SK-N-SH (cell line): Measurements from ENCODE around the gene SAMD4A. TPM values are rescaled to one million over a fixed set of nuclear protein-coding genes. Genes with fewer than 3 reads are reported as not detected.

Experiments used
- CTCF ChIA-PET: fragments of 300-600, 350-600 bp; formaldehyde crosslinking; extraction: SDS; loops from one replicate; lab custom pipeline; 2021; lab: Yijun Ruan, JAX
- POLR2A ChIA-PET: fragments of 350-600 bp; sonication (Branson Sonifier 250); formaldehyde crosslinking; extraction: SDS; loops from one replicate; lab custom pipeline; 2020; ENCODE audit warnings: antibody characterized with exemption, inconsistent platforms; lab: Yijun Ruan, JAX
- DNase-seq: peaks from one replicate; pipeline ENCODE4 v3.0.0; 2012
- H2AFZ ChIP-seq: fragments of 200-600 bp; sonication (generic); 2 replicates; pipeline ENCODE4 v1.8.1; 2016; ENCODE audit warnings: antibody characterized with exemption, mild to moderate bottlenecking, low read depth
- H3F3A ChIP-seq: fragments of 200-600 bp; sonication (generic); replicated peaks from 2 replicates; pipeline ENCODE3; 2016; ENCODE audit warnings: antibody characterized with exemption, mild to moderate bottlenecking; ENCODE audit not compliant: insufficient read depth
- H3K27ac ChIP-seq, 2 experiments: fragments of 200-500 bp in 1 of 2; fragments of 200-600 bp in 1 of 2; sonication (Bioruptor generic) in 1 of 2; sonication (generic), shearing (Covaris generic) in 1 of 2; 2 replicates each; pipeline versions ENCODE4 v1.5.1 to v1.6.1; 2014 to 2016; ENCODE audit warnings: low read depth in 2 of 2, inconsistent platforms in 1 of 2, low read length in 1 of 2, mild to moderate bottlenecking in 1 of 2, mixed read lengths in 1 of 2
- H3K27me3 ChIP-seq: fragments of 200-600 bp; sonication (generic), shearing (Covaris generic); 2 replicates; pipeline ENCODE4 v1.6.1; 2016; ENCODE audit warnings: mixed run types; ENCODE audit not compliant: insufficient read depth
- H3K36me3 ChIP-seq, 2 experiments: fragments of 200-500 bp in 1 of 2; fragments of 200-600 bp in 1 of 2; sonication (Bioruptor generic) in 1 of 2; sonication (generic) in 1 of 2; replicated peaks in 1 of 2; 2 replicates each; pipeline versions ENCODE3 to v1.5.1; 2014 to 2016; ENCODE audit warnings: low read length in 1 of 2, mild to moderate bottlenecking in 1 of 2; ENCODE audit not compliant: insufficient read depth in 2 of 2, control insufficient read depth in 1 of 2
- H3K4me1 ChIP-seq, 2 experiments: fragments of 200-500 bp in 1 of 2; fragments of 200-600 bp in 1 of 2; sonication (Bioruptor generic) in 1 of 2; sonication (generic), shearing (Covaris generic) in 1 of 2; 2 replicates each; pipeline versions ENCODE4 v1.5.1 to v1.6.1; 2014 to 2016; ENCODE audit warnings: low read depth in 1 of 2, low read length in 1 of 2, mixed run types in 1 of 2; ENCODE audit not compliant: insufficient read depth in 2 of 2, control insufficient read depth in 1 of 2
- H3K4me2 ChIP-seq: fragments of 200-600 bp; sonication (generic), shearing (Covaris generic); 2 replicates; pipeline ENCODE4 v1.6.1; 2017; ENCODE audit warnings: mixed run types
- H3K4me3 ChIP-seq, 2 experiments: fragments of 200-500 bp in 1 of 2; fragments of 200-600 bp in 1 of 2; sonication (Bioruptor generic) in 1 of 2; sonication (generic), shearing (Covaris generic) in 1 of 2; 2 replicates each; pipeline versions ENCODE4 v1.5.1 to v1.8.1; 2014 to 2016; ENCODE audit warnings: low read depth in 2 of 2, inconsistent platforms in 1 of 2, low read length in 1 of 2, mild to moderate bottlenecking in 1 of 2, mixed read lengths in 1 of 2, moderate library complexity in 1 of 2
- H3K79me2 ChIP-seq: fragments of 200-600 bp; sonication (generic); 2 replicates; pipeline ENCODE4 v1.8.1; 2017; ENCODE audit warnings: mild to moderate bottlenecking; ENCODE audit not compliant: insufficient read depth
- H3K9ac ChIP-seq: fragments of 200-600 bp; sonication (generic); 2 replicates; pipeline ENCODE4 v1.6.1; 2017; ENCODE audit warnings: mixed run types
- H3K9me2 ChIP-seq: fragments of 200-600 bp; sonication (generic); 2 replicates; pipeline ENCODE4 v1.6.1; 2017; ENCODE audit warnings: mixed run types
- H3K9me3 ChIP-seq: fragments of 200-600 bp; sonication (generic); 2 replicates; pipeline ENCODE4 v1.6.1; 2017; ENCODE audit warnings: mixed run types, mild to moderate bottlenecking, moderate library complexity
- H4K20me1 ChIP-seq: fragments of 200-600 bp; sonication (generic); 2 replicates; pipeline ENCODE4 v1.6.1; 2017; ENCODE audit warnings: mild to moderate bottlenecking, mixed run types; ENCODE audit not compliant: insufficient read depth
- ELF1 ChIP-seq: IDR thresholded peaks from 2 replicates; pipeline ENCODE4 v1.4.0; 2012
- EZH2phosphoT487 ChIP-seq: fragments of 200-600 bp; sonication (generic); IDR thresholded peaks from 2 replicates; pipeline ENCODE4 v1.6.1; 2017; ENCODE audit warnings: low read depth, mixed run types, mild to moderate bottlenecking, antibody characterized with exemption, moderate library complexity, borderline replicate concordance
- GATA2 ChIP-seq: sonication (generic); formaldehyde crosslinking; IDR thresholded peaks from 2 replicates; pipeline ENCODE4 v1.5.0; 2020; ENCODE audit warnings: mild to moderate bottlenecking, missing genetic modification reagents
- JUND ChIP-seq: IDR thresholded peaks from 2 replicates; pipeline ENCODE4 v1.4.0; 2012
- NFIC ChIP-seq: IDR thresholded peaks from 2 replicates; pipeline ENCODE4 v1.4.0; 2012; ENCODE audit warnings: borderline replicate concordance
- NRF1 ChIP-seq: IDR thresholded peaks from 2 replicates; pipeline ENCODE4 v1.6.1; 2012; ENCODE audit warnings: low read depth, mild to moderate bottlenecking, low read length
- PBX3 ChIP-seq: IDR thresholded peaks from 2 replicates; pipeline ENCODE4; 2012
- POLR2AphosphoS5 ChIP-seq: IDR thresholded peaks from 2 replicates; pipeline ENCODE4 v1.6.1; 2012; ENCODE audit warnings: low read depth, low read length
- RAD21 ChIP-seq: IDR thresholded peaks from 2 replicates; pipeline ENCODE4 v1.6.1; 2012; ENCODE audit warnings: mild to moderate bottlenecking, low read length
- RXRA ChIP-seq: IDR thresholded peaks from 2 replicates; pipeline ENCODE4 v1.4.0; 2012; ENCODE audit warnings: low read depth, mild to moderate bottlenecking, borderline replicate concordance
- SMC3 ChIP-seq: IDR thresholded peaks from 2 replicates; pipeline ENCODE4 v1.6.1; 2012; ENCODE audit warnings: low read depth, low read length, improper control_type of control experiment
- TEAD4 ChIP-seq: IDR thresholded peaks from 2 replicates; pipeline ENCODE4 v1.4.0; 2012; ENCODE audit warnings: mild to moderate bottlenecking, borderline replicate concordance; ENCODE audit not compliant: insufficient read depth
- USF1 ChIP-seq: IDR thresholded peaks from 2 replicates; pipeline ENCODE4 v1.4.0; 2012; ENCODE audit warnings: low read depth, borderline replicate concordance
- YY1 ChIP-seq: IDR thresholded peaks from 2 replicates; pipeline ENCODE4 v1.4.0; 2012; ENCODE audit warnings: low read depth, mild to moderate bottlenecking
- WGBS: methylation state at CpG from one replicate; pipeline ENCODE4 v1.1.6; 2017; ENCODE audit warnings: low lambda C conversion rate; 5-methylcytosine and 5-hydroxymethylcytosine counted together
- polyA plus RNA-seq, 3 experiments: library from polyadenylated mRNA; depleted of rRNA; stranded (reverse); fragments of >200 nt; gene quantifications; 2 replicates each; pipeline ENCODE4 v1.2.3, GENCODE V29; 2012
- TF ChIP-seq, protein P1 (sequence below): IDR thresholded peaks from 2 replicates; pipeline ENCODE4 v1.4.0; 2012; ENCODE audit warnings: low read depth, borderline replicate concordance

SAMD4A gene
- polyA plus RNA-seq, 1 of the 3 experiments (the other 2 are of a cell fraction): 5.0 TPM

- H3K9me3 ChIP-seq: no peaks in the 10 kb centered on the region
- peaks cover 38% of the 10 kb centered on the region for H4K20me1 ChIP-seq
- H3K9me2 ChIP-seq: no peaks in the 10 kb centered on the region
- no peaks in the 10 kb centered on the region for H3K27me3 ChIP-seq
- peaks cover 100% of the 10 kb centered on the region for H3K79me2 ChIP-seq
- POLR2A ChIA-PET: no interaction called here
- H3K27ac ChIP-seq: peak overlapping the region in 1 of 2 experiments; percentile 68; a peak in 2 of 4 replicates
- DNase-seq: no peak
- no peak overlapping the region for H3K4me3 ChIP-seq
- WGBS: 84% methylated on average over 1 of the region's 1 CpG
- no peak overlapping the region for H2AFZ ChIP-seq
- peaks cover 0 to 3% of the 10 kb centered on the region in 2 experiments for H3K36me3 ChIP-seq
- peak overlapping the region; percentile 65 for H3K4me2 ChIP-seq
- no peak for TF ChIP-seq YY1
- TF ChIP-seq RXRA: no peak
- TF ChIP-seq GATA2: no peak
- TF ChIP-seq PBX3: no peak
- no peak for TF ChIP-seq NFIC
- TF ChIP-seq TEAD4: no peak
- no peak for TF ChIP-seq RAD21
- TF ChIP-seq POLR2AphosphoS5: no peak
- TF ChIP-seq NRF1: no peak
- TF ChIP-seq, protein P1, sequence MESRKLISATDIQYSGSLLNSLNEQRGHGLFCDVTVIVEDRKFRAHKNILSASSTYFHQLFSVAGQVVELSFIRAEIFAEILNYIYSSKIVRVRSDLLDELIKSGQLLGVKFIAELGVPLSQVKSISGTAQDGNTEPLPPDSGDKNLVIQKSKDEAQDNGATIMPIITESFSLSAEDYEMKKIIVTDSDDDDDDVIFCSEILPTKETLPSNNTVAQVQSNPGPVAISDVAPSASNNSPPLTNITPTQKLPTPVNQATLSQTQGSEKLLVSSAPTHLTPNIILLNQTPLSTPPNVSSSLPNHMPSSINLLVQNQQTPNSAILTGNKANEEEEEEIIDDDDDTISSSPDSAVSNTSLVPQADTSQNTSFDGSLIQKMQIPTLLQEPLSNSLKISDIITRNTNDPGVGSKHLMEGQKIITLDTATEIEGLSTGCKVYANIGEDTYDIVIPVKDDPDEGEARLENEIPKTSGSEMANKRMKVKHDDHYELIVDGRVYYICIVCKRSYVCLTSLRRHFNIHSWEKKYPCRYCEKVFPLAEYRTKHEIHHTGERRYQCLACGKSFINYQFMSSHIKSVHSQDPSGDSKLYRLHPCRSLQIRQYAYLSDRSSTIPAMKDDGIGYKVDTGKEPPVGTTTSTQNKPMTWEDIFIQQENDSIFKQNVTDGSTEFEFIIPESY: no peak
- TF ChIP-seq ELF1: no peak
- TF ChIP-seq JUND: no peak
- no peak for TF ChIP-seq SMC3
- no peak for TF ChIP-seq USF1
- TF ChIP-seq EZH2phosphoT487: no peak
- peaks cover 25% of the 10 kb centered on the region for H3F3A ChIP-seq
- H3K4me1 ChIP-seq: peaks cover 0 to 41% of the 10 kb centered on the region in 2 experiments; a peak in 3 of 4 replicates
- H3K9ac ChIP-seq: peak overlapping the region; percentile 48; the same call in 1 of the 2 replicates
- CTCF ChIA-PET: interaction anchor here (1.0 to 1.6 kb wide), 3 partner anchors 11 to 97 kb away, joined by 3 to 4 read pairs (median 3); no protein-coding TSS in a partner anchor
Observed at GRCh38 chr14:54594537-54594936, 27.6 kb downstream of the SAMD4A start.
